DMS53 treated with DMSO at 0.1 percent for 48 hours (cell line): ENCODE data around the gene TBC1D22A.

Experiments used
- DNase-seq: peaks from one replicate; lab custom pipeline; 2025; ENCODE audit not compliant: unreplicated experiment; lab: John Stamatoyannopoulos, UW

The TBC1D22A gene

GRCh38 chr22:46923394-46923793, 160.9 kb downstream of the TBC1D22A start:
- DNase-seq = no peak

GRCh38 chr22:46925818-46926217, 163.4 kb downstream of the TBC1D22A start:
- no peak for DNase-seq

GRCh38 chr22:46929046-46929709, 166.7 kb downstream of the TBC1D22A start:
- DNase-seq = no peak

GRCh38 chr22:46929710-46930204, 167.3 kb downstream of the TBC1D22A start:
- DNase-seq = no peak

GRCh38 chr22:46931414-46931813, 169.0 kb downstream of the TBC1D22A start:
- DNase-seq = no peak

GRCh38 chr22:46931881-46932280, 169.4 kb downstream of the TBC1D22A start:
- DNase-seq = no peak

- no peak for DNase-seq
Observed at GRCh38 chr22:46933040-46933930, 170.8 kb downstream of the TBC1D22A start.

GRCh38 chr22:46934172-46934745, 171.8 kb downstream of the TBC1D22A start:
- DNase-seq = no peak

GRCh38 chr22:46934746-46935491, 172.5 kb downstream of the TBC1D22A start:
- no peak for DNase-seq

GRCh38 chr22:46935506-46936377, 173.3 kb downstream of the TBC1D22A start:
- DNase-seq = no peak

GRCh38 chr22:46936378-46936903, 174.0 kb downstream of the TBC1D22A start:
- no peak for DNase-seq

GRCh38 chr22:46937185-46937584, 174.7 kb downstream of the TBC1D22A start:
- no peak for DNase-seq

GRCh38 chr22:46937939-46938338, 175.5 kb downstream of the TBC1D22A start:
- no peak for DNase-seq

GRCh38 chr22:46941968-46942798, 179.7 kb downstream of the TBC1D22A start:
- no peak for DNase-seq

GRCh38 chr22:46942799-46943785, 180.6 kb downstream of the TBC1D22A start:
- DNase-seq = no peak

GRCh38 chr22:46945481-46945880, 183.0 kb downstream of the TBC1D22A start:
- DNase-seq = no peak

- DNase-seq = no peak
Observed at GRCh38 chr22:46946383-46946962, 184.0 kb downstream of the TBC1D22A start.
